ENCODE measurements around the gene SOAT1. TPM values are rescaled to one million over a fixed set of nuclear protein-coding genes. Genes with fewer than 3 reads are reported as not detected.
A peak's percentile ranks its signal among the peaks of the same experiment; 100 is the strongest.
"Not testable (repeated sequence)": the region's sequence is repeated elsewhere in the genome, so short reads cannot be mapped to it uniquely, and the experiment has no call there.

The SOAT1 gene
- total and polyA plus RNA-seq, 2 of the 4 experiments (the other 2 are of a cell fraction): 19.5 to 19.8 TPM

- ChIA-PET POLR2A (ENCODE audit: unreplicated experiment) (interaction anchor here (0.7 kb wide), 1 partner anchor 247 kb away, joined by 3 read pairs; no protein-coding TSS in a partner anchor), CTCF (interaction anchor here (1.4 kb wide), 1 partner anchor 26 kb away, joined by 4 read pairs; no protein-coding TSS in a partner anchor)
- H3K27ac ChIP-seq (ENCODE audit: insufficient read depth, low read length): peak overlapping the region; percentile 80; the same call in 1 of the 2 replicates
- BruUV-seq (replicated peaks): no TSS peak
- peak overlapping the region; percentile 82 for H2BK5ac ChIP-seq (ENCODE audit: low read depth, low read length, poor library complexity, severe bottlenecking)
- no peak overlapping the region for H3K9ac ChIP-seq (ENCODE audit: low read depth, low read length)
- H4K8ac ChIP-seq (ENCODE audit: low read depth in 2 of 2, low read length in 2 of 2): 0 out of 4 replicates have a peak overlapping the region, but pooled peaks of 1 of the 2 experiments have one; percentile 49
- H2BK20ac ChIP-seq (ENCODE audit: low read depth, low read length): peak overlapping the region; percentile 38; the same call in 1 of the 2 replicates
- peak overlapping the region; percentile 7; the same call in 1 of the 2 replicates for H3K56ac ChIP-seq (ENCODE audit: extremely low read depth, insufficient read depth, low read length)
- WGBS, 2 experiments (ENCODE audit: extremely low coverage in 2 of 2, insufficient read length in 1 of 2): no CpG with 5 or more reads among the region's 5 CpGs
- no peaks in the 10 kb centered on the region for H3K27me3 ChIP-seq (ENCODE audit: control insufficient read depth, insufficient read depth, low read length)
- no peak overlapping the region for H3K4me3 ChIP-seq (ENCODE audit: insufficient read depth, low read depth, low read length)
- H4K5ac ChIP-seq (ENCODE audit: low read depth, low read length): no peak overlapping the region
- 0 out of 2 replicates have a peak overlapping the region, but pooled peaks have one; percentile 12 for H3K14ac ChIP-seq (replicated peaks; ENCODE audit: low read depth, low read length)
- H4K91ac ChIP-seq (ENCODE audit: insufficient read depth, low read depth, low read length): no peak overlapping the region
- no peaks in the 10 kb centered on the region for H3K9me3 ChIP-seq (ENCODE audit: control insufficient read depth, insufficient read depth, low read length)
- H2BK15ac ChIP-seq (ENCODE audit: low read depth, low read length): no peak overlapping the region
- H2AK5ac ChIP-seq (ENCODE audit: low read depth, low read length): no peak overlapping the region; the same call in 1 of the 2 replicates
- H4K20me1 ChIP-seq (ENCODE audit: insufficient read depth, low read length): no peaks in the 10 kb centered on the region
- dilution Hi-C loops (cut with HindIII; ENCODE audit: low sequenced_read_pairs, unreplicated experiment) (no loop called here), intact Hi-C loops (cut with micrococcal nuclease) (loop anchor here (5.0 kb wide), 3 partner anchors 41 to 271 kb away; partner anchors contain the start of gene TOR3A), in situ Hi-C loops (cut with MboI; ENCODE audit: low sequenced_read_pairs) (no loop called here)
- 0 out of 2 replicates have a peak, but pooled peaks cover 3% of the 10 kb centered on the region for H3K9me1 ChIP-seq (ENCODE audit: insufficient read depth, low read length)
- no peak overlapping the region; the same call in 1 of the 2 replicates for H3K4ac ChIP-seq (ENCODE audit: low read depth, low read length)
- peaks cover 10% of the 10 kb centered on the region for H3K36me3 ChIP-seq (ENCODE audit: control insufficient read depth, insufficient read depth, low read length)
- peaks cover 2% of the 10 kb centered on the region; the same call in 1 of the 2 replicates for H3K4me1 ChIP-seq (ENCODE audit: control insufficient read depth, insufficient read depth, low read length)
- peak overlapping the region; percentile 43; the same call in 1 of the 2 replicates for H2BK120ac ChIP-seq (ENCODE audit: low read depth, low read length)
- H3K4me2 ChIP-seq (ENCODE audit: low read depth, low read length): peak overlapping the region; percentile 45; the same call in 1 of the 2 replicates
- DNase-seq: peak; percentile 80
- no peak overlapping the region for H2AFZ ChIP-seq (replicated peaks; ENCODE audit: low read length, poor library complexity)
- H3K23ac ChIP-seq (ENCODE audit: low read depth, low read length): no peak overlapping the region
- peak; percentile 97 for ATAC-seq (ENCODE audit: low read depth)
- no peak overlapping the region for H2AK9ac ChIP-seq (replicated peaks; ENCODE audit: low read depth, low read length, poor library complexity)
- TF ChIP-seq POLR2A (IDR thresholded peaks at IDR 0.05; ENCODE audit: low read depth, low read length) (no peak), RCOR1 (IDR thresholded peaks at IDR 0.05; ENCODE audit: insufficient replicate concordance, low read length) (no peak), FOS (IDR thresholded peaks at IDR 0.05; ENCODE audit: low read depth, low read length) (peak; percentile 36; the same call in 1 of the 2 replicates)
- H3K79me1 ChIP-seq (ENCODE audit: low read depth in 1 of 2, low read length in 2 of 2): peaks cover 0 to 4% of the 10 kb centered on the region in 2 experiments; a peak in 2 of 4 replicates
- H3K18ac ChIP-seq (ENCODE audit: low read depth, low read length): peak overlapping the region; percentile 20
Measured at GRCh38 chr1:179353546-179353945, 59.9 kb downstream of the SOAT1 start.

DNA sequence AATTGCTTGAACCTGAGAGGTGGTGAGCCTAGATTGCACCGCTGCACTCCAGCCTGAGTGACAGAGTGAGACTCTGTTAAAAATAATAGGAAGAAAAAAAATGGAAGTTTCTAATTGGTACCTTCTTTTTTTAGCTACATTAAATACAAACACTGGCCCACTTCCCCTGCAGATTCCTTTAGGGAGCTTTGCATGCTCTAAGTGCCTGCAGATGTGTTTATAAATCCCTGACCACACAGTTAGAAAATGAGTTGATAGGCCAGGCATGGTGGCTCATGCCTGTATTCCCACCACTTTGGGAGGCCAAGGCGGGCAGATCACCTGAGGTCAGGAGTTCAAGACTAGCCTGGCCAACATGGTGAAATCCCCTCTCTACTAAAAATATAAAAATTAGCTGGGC is 68.0 kb downstream of the SOAT1 start:
- H3K23ac ChIP-seq (ENCODE audit: low read depth, low read length); H4K91ac ChIP-seq (ENCODE audit: insufficient read depth, low read depth, low read length); intact Hi-C loops (cut with micrococcal nuclease); H3K14ac ChIP-seq (replicated peaks; ENCODE audit: low read depth, low read length); H4K20me1 ChIP-seq (ENCODE audit: insufficient read depth, low read length); H3K36me3 ChIP-seq (ENCODE audit: control insufficient read depth, insufficient read depth, low read length); H3K27me3 ChIP-seq (ENCODE audit: control insufficient read depth, insufficient read depth, low read length); BruUV-seq (replicated peaks); H2BK15ac ChIP-seq (ENCODE audit: low read depth, low read length); H2AFZ ChIP-seq (replicated peaks; ENCODE audit: low read length, poor library complexity); H2AK5ac ChIP-seq (ENCODE audit: low read depth, low read length); H4K8ac ChIP-seq (ENCODE audit: low read depth in 2 of 2, low read length in 2 of 2); H2BK5ac ChIP-seq (ENCODE audit: low read depth, low read length, poor library complexity, severe bottlenecking); H3K4me2 ChIP-seq (ENCODE audit: low read depth, low read length); H3K4ac ChIP-seq (ENCODE audit: low read depth, low read length); H2BK120ac ChIP-seq (ENCODE audit: low read depth, low read length); H3K27ac ChIP-seq (ENCODE audit: insufficient read depth, low read length); H3K4me3 ChIP-seq (ENCODE audit: insufficient read depth, low read depth, low read length); H2BK20ac ChIP-seq (ENCODE audit: low read depth, low read length); H3K9me3 ChIP-seq (ENCODE audit: control insufficient read depth, insufficient read depth, low read length); H3K56ac ChIP-seq (ENCODE audit: extremely low read depth, insufficient read depth, low read length); POLR2A ChIA-PET (ENCODE audit: unreplicated experiment); H4K5ac ChIP-seq (ENCODE audit: low read depth, low read length); H3K18ac ChIP-seq (ENCODE audit: low read depth, low read length); H3K79me1 ChIP-seq (ENCODE audit: low read depth in 1 of 2, low read length in 2 of 2); H3K9me1 ChIP-seq (ENCODE audit: insufficient read depth, low read length); H3K9ac ChIP-seq (ENCODE audit: low read depth, low read length); H3K4me1 ChIP-seq (ENCODE audit: control insufficient read depth, insufficient read depth, low read length); dilution Hi-C loops (cut with HindIII; ENCODE audit: low sequenced_read_pairs, unreplicated experiment); H2AK9ac ChIP-seq (replicated peaks; ENCODE audit: low read depth, low read length, poor library complexity): not testable (repeated sequence)
- ATAC-seq (ENCODE audit: low read depth) (peak; percentile 45), DNase-seq (peak; percentile 79)
- in situ Hi-C loops (cut with MboI; ENCODE audit: low sequenced_read_pairs): loop anchor here (10.0 kb wide), 1 partner anchor 827 kb away; no protein-coding TSS in a partner anchor
- WGBS, 2 experiments (ENCODE audit: extremely low coverage in 2 of 2, insufficient read length in 1 of 2): no CpG with 5 or more reads among the region's 2 CpGs
- CTCF ChIA-PET: interaction anchor here (0.8 kb wide), 1 partner anchor 34 kb away, joined by 3 read pairs; no protein-coding TSS in a partner anchor
